ENCODE measurements around the gene PTPMT1.

Gene PTPMT1

DNA sequence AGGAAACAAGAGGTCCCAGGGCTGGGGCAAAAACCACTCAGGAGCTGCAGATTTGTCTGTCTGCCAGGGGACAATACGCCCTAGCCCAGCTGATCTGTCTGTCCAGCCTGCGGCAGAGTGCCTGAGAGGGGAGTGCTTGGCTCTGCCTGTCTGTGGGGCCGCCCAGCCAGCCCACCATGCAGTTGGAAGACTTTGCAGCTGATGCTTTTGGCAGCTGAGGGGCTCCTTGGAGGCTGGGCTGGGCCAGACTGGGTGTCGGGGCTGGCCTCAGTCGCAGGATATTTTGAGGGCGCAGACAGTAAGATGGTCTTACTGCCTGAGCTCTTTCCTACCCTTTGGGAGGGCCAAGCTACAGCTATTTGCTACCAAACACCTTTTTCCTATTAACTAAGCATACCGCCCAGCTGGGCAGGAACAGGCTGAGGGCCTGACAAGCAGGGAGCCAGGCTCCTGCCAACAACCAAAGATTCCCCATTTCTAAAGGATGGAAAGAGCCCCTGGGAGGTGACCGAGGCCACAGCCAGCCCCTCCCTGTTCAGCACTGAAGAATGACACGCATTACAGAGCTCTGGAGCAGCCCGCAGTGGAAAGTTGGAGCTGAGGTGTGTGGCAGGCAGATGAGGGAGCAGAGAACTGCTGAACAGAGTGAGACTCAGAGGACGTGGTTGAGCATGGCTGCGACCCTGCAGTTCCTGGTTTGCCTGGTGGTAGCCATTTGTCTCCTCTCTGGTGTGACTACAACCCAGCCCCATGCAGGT is 20.9 kb downstream of the PTPMT1 start, which contains the start of gene FAM180B:
Gene FAM180B (plus strand): TSS at position 581 of the 758 bp plus-strand sequence. CDS start 91 bp downstream, at position 672.
- DNase-seq = no peak

DNA sequence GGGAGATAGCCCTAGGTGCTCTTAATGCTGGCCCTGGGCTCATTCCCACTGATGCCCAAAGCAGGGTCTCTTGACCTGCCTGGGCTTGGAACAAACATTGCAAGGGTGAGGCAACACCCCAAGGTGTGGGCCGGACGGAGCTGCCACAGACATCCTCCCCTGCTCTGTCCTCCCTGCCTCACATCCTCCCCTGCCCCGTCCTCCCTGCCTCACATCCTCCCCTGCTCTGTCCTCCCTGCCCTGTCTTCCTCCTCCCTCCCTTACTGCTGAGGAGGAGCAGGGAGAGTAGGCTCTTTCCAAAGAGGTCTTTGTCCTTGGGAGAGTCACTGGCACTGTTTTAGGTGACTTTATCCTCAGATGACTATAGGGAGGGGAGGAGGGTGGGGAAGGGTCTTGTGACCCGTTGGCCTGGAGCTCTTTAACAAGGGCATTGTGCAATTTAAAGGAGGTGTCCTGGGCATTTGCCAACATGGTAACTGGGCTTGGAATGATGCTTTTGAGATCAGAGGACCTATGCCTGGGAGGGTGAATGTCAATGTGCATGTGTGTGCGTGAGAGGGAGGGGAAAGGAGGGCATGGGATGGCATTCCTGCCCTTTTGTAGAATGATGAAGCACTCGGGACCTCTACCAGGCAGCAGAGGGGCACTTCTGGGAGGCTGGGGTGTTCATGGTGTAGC is 21.8 kb downstream of the PTPMT1 start:
- no peak for DNase-seq

DNA sequence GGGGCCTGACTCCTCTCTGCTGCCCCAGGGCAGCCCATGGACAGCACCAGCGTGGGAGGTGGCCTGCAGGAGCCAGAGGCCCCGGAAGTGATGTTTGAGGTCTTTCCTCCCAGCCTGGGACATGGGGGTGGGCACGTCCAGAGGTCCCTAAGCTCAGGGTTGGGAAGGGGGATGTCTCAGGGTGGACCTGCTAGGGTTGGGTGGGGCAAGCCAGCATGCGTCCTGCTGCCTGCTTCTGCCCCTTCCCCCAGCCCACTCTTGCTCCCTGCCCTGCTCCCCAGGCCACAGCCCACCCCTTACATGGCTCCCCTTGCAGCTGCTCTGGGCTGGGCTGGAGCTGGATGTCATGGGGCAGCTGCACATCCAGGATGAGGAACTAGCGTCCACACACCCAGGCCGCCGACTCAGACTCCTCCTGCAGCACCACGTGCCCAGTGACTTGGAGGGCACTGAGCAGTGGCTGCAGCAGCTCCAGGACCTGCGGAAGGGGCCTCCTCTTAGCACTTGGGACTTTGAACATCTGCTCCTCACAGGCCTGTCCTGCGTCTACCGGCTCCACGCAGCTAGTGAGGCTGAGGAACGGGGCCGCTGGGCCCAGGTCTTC is 22.4 kb downstream of the PTPMT1 start:
- no peak for DNase-seq

DNA sequence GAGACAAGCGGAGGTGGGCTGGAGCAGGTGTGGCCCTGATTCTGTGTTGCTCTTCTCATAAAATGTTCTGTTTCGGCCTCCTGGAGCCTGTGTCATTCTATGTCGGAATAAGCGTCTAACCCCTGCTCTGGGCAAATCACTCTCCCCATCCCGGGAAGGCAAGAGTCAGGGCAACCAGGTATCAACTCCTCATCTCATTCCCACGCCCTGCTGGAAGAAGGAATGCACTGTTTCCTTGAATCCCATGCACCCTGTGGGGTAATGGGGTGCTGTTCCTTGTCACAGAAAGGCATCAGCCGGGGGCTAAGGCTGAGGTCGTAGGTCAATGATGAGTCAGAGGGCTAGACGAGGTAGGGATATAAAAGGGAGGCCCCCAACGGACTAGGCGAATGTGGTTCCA is 23.7 kb downstream of the PTPMT1 start:
- no peak for DNase-seq

DNA sequence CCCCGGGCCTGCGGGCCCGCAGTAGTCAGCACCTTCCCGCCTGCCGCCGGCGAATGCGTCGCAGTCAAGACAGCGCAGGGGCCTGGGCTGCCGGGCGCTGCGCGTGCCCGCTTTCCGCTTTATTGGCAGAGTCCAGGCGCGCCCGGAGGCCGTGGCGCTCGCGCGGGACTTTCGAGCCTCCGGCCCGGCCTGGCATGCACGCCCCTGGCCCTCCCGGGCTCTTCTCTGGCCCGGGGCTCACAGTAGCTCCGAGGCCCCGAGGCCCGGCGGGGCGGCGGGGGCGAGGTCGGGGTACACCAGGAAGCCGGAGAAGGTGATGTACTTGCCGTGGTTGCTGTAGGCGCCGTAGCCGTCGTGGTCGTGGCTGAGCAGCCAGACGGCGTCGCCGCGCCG is 24.2 kb downstream of the PTPMT1 start:
- no peak for DNase-seq

DNA sequence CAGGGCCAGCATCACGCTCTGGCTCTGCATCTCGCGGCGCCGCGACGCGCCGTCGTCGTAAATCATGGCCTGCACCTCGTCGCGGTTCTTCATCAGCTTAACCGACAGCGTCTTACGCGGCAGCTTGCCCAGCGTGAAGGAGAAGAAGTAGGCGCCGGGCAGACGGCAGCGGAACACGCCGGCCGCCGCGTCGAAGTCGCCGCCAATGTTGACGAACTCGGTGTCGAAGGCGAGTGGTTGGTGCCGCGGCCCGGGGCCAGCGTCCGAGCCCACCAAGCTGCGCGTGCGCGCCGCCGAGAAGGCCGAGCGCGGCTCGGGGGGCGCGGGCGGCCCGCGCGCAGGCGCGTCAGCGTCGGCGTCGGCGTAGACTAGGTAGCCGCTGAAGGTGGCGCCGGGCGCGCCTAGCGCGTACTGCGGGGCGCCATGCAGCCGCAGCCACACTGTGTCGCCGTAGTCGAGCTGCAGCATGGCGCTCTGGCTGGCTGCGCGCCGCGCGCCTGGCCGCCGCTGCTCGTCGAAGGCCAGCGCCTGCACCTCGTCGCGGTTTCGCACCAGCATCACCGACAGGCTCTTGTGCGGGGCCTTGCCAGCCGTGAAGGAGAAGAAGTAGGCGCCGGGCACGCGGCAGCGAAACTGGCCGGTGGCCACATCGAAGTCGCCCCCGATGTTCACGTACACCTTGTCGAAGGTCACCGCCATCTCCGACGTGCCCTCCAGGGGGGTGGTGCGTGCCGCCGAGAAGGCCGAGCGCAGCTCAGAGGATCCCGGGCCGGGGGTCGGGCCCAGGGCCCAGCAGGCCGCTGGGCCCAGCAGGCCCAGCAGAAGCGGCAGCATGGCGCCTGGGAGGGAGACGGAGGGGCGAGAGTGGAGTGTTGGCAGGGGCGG is 24.8 kb downstream of the PTPMT1 start:
- no peak for DNase-seq

DNA sequence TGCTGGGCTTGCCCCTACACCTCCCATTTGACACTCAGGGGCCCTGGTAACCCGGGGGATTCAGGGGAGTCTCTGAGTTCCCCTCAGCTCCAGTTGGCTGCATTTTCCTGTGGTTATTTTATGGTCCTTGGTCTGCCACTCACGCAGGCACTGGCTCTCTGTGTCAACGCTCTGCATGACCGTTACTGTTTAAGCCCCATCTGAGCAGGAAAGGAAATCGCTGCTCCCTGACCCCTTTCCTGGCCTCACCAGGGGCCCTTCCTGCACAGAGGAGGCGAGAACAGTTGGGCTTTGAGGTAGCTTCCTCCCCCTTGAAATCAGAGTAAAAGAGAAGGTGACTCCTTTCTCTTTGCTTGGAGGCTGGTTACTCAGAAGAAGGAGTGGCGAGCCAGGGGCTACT is 26.4 kb downstream of the PTPMT1 start:
- no peak for DNase-seq

DNA sequence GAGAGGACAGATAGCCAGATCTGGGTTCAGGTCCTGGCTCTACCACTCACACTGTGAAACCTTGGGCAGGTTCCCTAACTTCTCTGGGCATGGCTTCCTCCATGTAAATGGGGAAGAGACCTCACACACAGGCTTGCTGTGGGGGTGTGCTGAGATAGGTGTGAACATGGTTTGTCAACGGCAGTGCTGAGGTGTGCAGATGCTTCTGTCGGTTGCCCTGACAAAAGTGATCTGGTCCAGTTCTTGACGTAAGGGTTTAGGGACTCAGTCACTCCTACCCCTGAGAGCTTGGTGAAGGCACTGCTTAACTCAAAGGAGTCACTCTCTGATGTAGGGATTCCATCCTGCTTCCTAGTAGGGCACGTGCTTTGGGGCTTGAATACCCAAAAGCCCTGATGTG is 26.9 kb downstream of the PTPMT1 start:
- DNase-seq = no peak

DNA sequence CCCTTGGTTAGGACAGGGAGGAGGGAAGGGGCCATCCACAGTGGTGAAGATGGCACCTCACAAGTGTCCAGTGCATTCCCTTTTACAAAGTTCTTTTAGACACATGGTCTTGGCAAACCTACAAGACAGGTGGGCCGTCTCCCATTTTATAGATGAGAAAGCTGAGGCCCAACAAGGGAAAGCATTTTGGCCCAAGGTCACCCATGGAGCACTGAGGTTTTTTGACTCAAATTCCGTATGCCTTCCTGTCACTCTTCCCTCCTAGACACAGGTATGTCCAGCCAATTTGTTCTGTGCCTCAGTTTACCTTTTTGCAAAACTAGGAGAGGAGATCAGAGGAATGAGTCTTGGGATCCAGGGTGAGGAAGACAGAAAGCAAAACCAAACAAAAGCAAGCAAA is 27.6 kb downstream of the PTPMT1 start:
- no peak for DNase-seq

DNA sequence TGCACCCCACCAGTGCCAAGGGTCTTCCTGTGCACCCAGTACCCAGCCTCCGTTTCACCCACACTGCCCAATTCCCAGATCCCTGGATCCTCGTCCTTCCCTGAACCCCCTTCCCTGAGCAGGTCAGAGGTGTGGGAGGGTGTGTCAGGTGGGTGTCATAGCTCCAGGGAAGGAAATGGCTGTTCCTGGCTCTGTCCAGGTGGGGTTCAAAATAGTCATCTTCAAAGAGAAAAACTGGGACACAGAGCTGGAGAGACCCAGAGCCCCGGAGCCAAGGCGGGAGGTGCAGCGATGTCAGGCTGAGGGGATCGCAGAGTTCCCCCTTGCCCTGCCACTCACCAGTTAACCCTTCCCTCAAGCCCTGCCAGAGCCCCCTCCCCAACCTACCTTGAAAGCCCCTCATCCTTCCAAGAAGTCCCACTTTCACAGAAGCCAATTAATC is 28.1 kb downstream of the PTPMT1 start:
- DNase-seq = no peak

DNA sequence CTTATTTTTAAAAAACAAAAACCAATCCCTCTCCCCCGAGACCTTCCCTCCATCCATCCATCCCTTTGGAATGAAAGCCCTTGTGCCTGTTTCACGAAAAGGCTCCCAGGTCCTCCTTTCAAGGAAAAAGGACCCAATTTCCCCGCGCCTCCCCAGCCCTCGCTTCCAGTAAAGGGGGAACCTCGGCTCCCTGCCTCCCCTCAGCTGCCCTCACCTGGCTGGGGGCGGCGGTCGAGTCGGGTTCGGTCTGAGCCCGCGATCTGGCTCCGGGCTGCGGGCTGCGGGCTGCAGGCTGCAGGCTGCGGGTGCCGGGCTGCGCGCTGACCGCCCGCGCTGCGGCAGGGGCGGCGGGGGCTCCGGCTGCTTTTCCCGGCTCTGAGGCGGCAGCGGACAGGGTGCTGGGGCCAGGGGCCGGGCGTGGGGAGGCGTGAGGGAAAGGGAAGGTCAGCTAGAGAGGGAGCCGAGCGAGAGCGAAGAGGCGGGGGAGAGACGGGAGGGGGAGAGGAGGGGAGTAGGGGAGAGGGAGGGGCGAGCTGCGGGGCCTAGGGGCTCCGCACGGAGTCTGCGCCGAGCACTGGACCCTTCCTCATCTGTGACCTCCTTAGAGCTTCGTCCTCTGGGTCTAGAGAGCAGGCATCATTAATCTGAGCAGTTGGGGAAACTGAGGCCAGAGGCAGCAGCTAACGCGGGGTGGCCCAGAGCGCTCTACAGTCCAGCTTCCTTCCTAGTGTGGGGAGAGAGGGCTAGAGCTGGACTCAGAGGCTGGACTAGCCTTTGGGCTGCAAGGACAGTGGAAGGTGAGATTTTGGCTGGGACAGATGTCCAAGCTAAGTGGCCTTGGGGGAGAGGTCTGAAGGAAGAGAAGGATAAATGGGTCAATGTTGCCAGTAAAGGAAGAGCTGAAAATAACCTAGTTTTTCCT is 28.8 kb downstream of the PTPMT1 start, which contains the start of gene C1QTNF4:
Gene C1QTNF4 (minus strand): TSS at position 478 of the 922 bp plus-strand sequence. CDS start 3,601 bp downstream, outside the sequence.
- no peak for DNase-seq

DNA sequence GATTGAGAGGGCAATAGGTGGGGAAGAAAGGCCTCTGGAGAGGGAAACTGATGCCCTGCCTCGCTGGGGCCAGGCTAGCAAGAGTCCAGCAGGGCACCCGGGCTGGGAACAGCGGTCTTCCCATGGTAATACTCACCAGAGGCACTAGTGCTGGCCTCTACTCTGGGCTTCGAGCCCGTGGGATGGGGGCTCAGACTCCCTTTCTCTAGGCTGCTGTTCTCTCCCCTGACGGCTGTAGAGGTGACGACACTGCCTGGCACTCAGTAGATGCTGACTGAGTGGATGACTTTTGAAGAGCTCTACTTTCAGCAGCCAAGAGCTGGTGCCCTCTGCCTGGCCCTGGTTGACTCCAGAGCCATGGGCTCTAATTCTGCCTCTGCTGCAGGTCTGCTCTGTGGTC is 29.6 kb downstream of the PTPMT1 start:
- DNase-seq = no peak

DNA sequence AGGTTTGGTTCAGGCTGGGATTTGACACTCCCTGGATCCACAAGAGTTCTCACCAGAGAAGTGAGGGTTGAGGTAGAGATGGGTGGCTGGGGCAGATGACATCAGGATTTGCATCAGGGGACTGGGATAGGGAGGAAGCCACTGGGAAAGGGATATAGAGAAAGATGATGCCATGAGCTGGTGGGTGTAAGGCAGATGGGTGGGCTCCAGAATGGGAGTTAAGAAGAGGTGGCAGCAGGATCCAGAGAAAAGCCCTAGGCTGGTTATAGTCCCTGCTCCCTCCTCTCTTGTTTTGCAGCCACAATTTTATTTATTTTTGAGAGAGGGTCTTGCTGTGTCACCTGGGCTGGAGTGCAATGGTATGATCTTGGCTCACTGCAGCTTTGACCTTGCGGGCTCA is 30.6 kb downstream of the PTPMT1 start:
- DNase-seq = no peak

DNA sequence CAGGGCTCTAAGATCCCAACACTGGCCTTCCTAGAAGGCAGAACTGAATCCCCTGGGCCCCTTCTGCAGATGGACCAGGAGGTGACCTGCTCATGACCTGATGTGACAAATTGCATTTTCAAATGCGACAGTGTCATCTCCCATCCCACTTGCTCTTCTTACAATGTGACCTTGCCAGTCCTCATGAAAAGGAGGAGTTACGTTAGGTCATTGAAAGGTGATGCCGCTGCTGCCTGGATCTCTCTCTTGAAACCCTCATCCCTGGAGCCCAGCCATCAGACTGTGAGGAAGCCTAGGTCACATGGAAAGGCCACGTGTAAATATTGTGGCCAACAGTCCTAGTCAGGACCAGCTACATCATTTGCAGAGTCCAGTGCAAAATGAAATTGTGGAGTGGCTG is 34.5 kb downstream of the PTPMT1 start:
- no peak for DNase-seq

DNA sequence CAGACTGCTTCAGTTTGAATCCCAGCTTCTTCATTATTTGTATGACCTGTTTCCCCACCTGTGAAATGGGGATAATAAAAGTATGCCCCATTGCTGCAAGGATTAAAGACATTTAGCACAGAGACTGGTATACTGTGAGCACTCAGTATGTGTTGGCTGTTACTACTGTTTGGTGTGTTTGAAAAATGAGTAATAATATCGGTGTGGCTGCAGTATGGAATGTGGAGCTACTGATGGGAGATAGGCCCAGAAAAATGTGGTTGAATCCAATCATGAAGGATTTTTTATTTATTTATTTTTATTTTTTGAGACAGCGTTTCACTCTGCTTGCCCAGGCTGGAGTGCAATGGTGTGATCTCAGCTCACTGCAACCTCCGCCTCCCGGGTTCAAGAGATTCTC is 37.9 kb downstream of the PTPMT1 start:
- no peak for DNase-seq

DNA sequence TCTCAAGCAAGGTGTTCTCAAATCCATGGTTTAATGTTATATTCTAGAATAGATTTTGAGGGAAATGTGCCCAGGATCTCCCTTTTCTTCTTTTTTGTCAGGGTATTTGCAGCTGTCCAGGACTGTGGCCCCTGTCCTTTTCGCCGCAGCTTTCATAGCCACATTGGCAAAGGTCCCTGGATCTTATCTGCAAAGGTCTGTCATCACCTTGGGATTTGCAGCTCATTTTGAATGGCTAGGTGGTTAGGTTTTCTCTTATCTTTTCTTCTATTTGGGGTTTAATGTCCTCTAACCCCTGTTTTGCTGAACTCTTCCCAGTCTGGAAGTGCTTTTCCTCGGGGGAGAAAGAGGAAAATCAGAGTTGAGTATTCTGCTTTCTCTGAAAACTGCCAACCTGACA is 40.5 kb downstream of the PTPMT1 start:
- no peak for DNase-seq

DNA sequence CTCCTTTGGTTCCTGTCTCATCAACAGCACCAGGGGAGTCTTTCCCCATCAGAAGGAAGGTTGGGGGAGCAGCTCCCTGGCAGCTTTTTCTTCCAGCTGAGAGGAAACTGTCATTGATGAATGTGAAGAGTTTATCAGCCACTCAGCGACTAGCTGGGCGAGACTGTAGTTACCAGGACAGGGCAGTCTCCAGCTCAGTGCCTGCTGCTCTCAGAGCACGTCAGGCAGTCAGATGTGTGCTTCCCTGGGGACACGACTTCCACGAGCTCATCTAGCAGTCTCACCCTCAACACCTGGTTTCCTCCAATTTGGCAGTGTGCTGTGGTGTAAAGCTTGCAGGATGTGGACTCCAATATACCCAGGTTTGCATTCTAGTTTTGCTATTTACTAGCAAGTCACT is 41.3 kb downstream of the PTPMT1 start:
- DNase-seq = no peak

DNA sequence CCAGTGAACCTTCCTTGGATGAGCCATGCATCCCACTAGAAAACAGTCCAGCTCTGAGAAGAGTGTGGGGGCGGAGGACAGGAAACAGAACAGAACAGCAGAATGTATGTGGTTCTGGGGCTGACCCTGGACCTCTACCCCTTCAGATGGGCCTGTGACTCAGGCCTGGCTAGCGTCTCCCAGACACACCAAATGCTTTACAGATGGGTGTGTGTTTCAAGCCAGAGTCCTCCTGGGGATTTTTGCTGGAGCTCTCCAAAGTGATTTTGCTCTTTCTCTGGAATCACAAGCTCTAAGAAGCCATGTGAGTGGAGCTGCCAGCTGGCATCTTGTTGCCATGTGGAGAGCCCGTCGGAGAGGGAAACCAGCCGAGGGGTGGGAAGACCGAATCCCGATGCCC is 42.0 kb downstream of the PTPMT1 start:
- no peak for DNase-seq

DNA sequence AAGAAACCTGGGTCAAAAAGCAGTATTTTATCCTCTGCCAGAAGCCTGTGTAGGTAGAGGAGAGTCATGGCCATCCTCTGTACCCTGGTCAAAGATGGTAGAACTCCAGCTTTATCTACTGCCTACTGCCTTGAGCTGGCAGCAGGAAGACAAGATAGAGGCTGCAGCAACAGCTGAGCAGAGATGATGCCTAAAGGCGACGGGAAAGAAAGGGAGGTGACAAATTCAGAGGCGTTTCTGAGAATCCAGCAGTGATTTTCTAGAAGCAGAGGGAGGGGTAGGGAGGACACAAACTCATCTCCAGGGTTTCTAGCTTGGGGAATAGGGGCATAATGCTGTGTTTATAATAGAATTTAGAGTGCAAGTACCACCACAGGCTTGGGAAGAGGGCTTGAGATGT is 44.3 kb downstream of the PTPMT1 start:
- DNase-seq = no peak

DNA sequence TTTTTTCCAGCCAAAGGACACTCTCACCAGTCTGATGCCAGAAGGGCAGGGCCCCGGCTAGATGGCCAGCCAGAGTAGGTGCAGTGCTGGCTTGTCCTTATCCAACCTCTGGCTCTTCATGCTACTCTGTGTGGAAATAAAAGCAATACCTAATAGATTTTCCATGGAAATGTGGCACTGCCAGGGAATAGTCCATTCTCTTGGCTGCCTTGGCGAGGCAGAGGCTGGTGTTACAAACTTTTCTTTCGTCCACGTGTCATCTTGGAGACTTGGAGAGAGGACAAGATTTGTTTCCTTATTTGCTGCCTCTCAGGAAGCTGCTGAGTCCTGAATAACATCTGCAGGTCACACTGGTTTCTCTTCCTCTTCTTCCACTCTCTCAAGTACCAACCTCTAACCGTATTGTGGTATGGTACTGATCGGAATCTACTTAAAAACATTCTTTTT is 46.0 kb downstream of the PTPMT1 start:
- no peak for DNase-seq

DNA sequence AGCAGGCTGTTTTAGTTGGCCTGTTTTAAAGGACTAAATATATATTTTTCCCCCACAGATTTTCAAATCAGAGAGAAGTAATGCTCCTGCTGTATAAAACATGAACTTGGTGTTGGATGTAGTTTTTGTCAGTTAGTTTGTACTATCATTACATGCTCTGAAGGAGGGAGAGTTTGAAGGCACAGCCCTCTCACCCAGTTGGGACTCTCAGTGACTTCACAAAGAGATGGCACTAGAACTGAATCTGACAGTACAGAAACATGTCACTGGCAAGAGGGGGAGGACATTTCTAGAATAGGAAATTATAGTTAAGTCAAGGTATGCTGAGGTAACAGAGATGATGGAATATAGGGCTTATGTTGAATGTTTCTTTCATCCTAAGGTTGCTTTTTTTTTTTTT is 49.9 kb downstream of the PTPMT1 start:
- DNase-seq = no peak
